Lower lobe of right lung (tissue), 2 donors: Measurements from ENCODE around the gene AFF3. TPM values are rescaled to one million over a fixed set of nuclear protein-coding genes. Genes with fewer than 3 reads are reported as not detected.

ENCODE experiments used
- ATAC-seq, 2 donors: fragments of 200-7000 bp; cut with Tn5 transposase; one replicate each; pipeline ENCODE4 v1.9.1; 2020 to 2022; ENCODE audit warnings: mild to moderate bottlenecking in 2 of 2, moderate library complexity in 2 of 2
- DNase-seq: peaks from one replicate; pipeline ENCODE4 v3.0.0-alpha.2; 2020
- H3K27ac ChIP-seq: fragments of 200-600 bp; one replicate; pipeline ENCODE4 v1.8.0; 2022
- H3K27me3 ChIP-seq: fragments of 200-600 bp; one replicate; pipeline ENCODE4 v1.8.0; 2022; ENCODE audit warnings: low read depth
- H3K36me3 ChIP-seq: fragments of 200-600 bp; one replicate; pipeline ENCODE4 v1.8.0; 2022; ENCODE audit warnings: mild to moderate bottlenecking
- H3K4me1 ChIP-seq: fragments of 200-600 bp; one replicate; pipeline ENCODE4 v1.8.0; 2022
- H3K4me3 ChIP-seq: fragments of 200-600 bp; one replicate; pipeline ENCODE4 v1.8.0; 2022; ENCODE audit warnings: mild to moderate bottlenecking
- H3K9me3 ChIP-seq: fragments of 200-600 bp; one replicate; pipeline ENCODE4 v1.8.0; 2022
- CTCF ChIP-seq: fragments of 200-600 bp; IDR thresholded peaks from one replicate; pipeline ENCODE4 v1.8.0; 2022; ENCODE audit warnings: antibody characterized with exemption, mild to moderate bottlenecking
- intact Hi-C: fragments of 100-400 bp; cut with DNase I; formaldehyde crosslinking; loops from one replicate; pipeline ENCODE4 v1.11.0; 2022
- total RNA-seq: library from RNA; stranded (reverse); fragmentation: NEBNext Ultra II Directional; extraction: Animal tissue kit (Norgen Biotek cat#: 25700); gene quantifications from one replicate; pipeline ENCODE4 v1.2.1, GENCODE V29; 2021
- donor health status: DM: no; HTN: yes; CAD: no; lungs with severe emphysema.

AFF3 gene
- total RNA-seq, 1 donor from 2014 or later, result 57.3 TPM

DNA sequence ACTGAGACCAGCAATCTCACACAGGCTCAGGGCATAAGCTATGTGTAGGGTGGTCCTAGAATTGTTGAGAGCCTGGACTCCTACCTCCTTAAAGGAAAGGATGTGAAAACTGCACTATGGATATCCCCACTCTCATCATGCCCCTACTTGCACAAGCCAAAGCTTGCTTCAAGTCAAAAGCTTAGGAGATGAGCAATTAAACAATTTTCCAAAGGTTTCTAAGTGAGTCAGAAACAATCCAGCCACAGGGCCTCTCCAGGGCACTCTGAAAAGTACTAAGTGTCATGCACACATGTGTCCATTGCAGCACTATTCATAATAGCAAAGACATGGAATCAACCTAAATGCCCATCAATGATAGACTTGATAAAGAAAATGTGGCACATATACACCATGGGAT, 215.4 kb downstream of the AFF3 start:
- no peak for TF ChIP-seq CTCF
- Histone ChIP-seq H3K36me3 (no peaks in the 10 kb centered on the region), H3K4me3 (no peak overlapping the region), H3K4me1 (no peaks in the 10 kb centered on the region), H3K9me3 (peaks cover 6% of the 10 kb centered on the region), H3K27ac (no peak overlapping the region), H3K27me3 (no peaks in the 10 kb centered on the region)
- intact Hi-C loops, result no loop called here
- no peak for ATAC-seq
- no peak for DNase-seq

DNA sequence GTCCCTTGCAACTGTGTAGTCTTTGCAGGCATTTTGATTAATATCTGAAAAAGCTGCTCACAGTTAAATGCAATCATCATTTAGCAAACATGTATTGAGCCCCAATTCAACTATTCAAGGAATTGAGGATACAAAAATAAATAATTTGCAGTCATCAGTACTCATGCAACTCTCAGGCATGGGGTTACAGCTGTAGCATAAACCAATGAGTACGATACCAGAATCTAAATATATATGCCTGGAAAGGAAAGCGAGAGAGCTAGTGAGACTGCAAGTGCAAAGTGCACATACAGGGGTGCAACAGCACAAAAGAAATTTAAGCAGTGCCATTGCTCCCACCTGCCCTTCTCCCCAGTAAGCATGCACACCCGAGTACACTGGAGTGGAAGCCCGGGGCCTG, 216.4 kb downstream of the AFF3 start:
- DNase-seq, result no peak
- Histone ChIP-seq H3K4me3 (no peak overlapping the region), H3K36me3 (no peaks in the 10 kb centered on the region), H3K27me3 (no peaks in the 10 kb centered on the region), H3K9me3 (peaks cover 9% of the 10 kb centered on the region), H3K4me1 (no peaks in the 10 kb centered on the region), H3K27ac (no peak overlapping the region)
- no peak for ATAC-seq
- TF ChIP-seq CTCF, result no peak
- intact Hi-C loops, result no loop called here

DNA sequence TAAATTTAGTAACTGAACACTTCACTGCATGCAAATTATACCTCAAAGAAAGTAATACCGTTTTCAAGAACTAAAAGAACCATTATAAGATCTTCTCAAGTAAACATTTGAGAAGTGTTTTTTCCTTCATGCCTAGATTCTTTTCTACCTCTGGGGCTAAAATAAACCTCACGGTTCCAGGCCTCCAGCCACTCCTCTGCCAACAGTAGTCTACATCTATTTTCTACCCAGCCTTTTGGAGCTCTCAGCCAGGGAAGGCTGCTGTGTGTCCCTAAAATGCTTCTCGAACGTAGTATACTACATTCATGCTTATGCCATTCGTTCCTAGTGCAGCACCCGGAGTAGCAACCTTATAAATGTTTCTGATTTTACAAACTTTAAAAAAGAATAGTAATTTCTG, 219.7 kb downstream of the AFF3 start:
- no peak overlapping the region for H3K4me3 ChIP-seq
- H3K27me3 ChIP-seq, result no peaks in the 10 kb centered on the region
- intact Hi-C loops, result no loop called here
- peaks cover 9% of the 10 kb centered on the region for H3K9me3 ChIP-seq
- no peaks in the 10 kb centered on the region for H3K36me3 ChIP-seq
- no peak overlapping the region for H3K27ac ChIP-seq
- no peak for TF ChIP-seq CTCF
- ATAC-seq (no peak), DNase-seq (no peak)
- H3K4me1 ChIP-seq, result no peaks in the 10 kb centered on the region

GRCh38 chr2:99921903-99922302, 220.5 kb downstream of the AFF3 start:
- Histone ChIP-seq H3K9me3 (peaks cover 9% of the 10 kb centered on the region), H3K36me3 (no peaks in the 10 kb centered on the region), H3K4me1 (no peaks in the 10 kb centered on the region), H3K4me3 (no peak overlapping the region), H3K27ac (no peak overlapping the region), H3K27me3 (no peaks in the 10 kb centered on the region)
- no peak for ATAC-seq
- DNase-seq, result no peak
- intact Hi-C loops, result no loop called here
- no peak for TF ChIP-seq CTCF

- H3K27ac ChIP-seq, result no peak overlapping the region
Measured at GRCh38 chr2:99918389-99918788, 224.0 kb downstream of the AFF3 start.

More at GRCh38 chr2:99918389-99918788, 224.0 kb downstream of the AFF3 start:
- DNase-seq (no peak), ATAC-seq (no peak)
- H3K27me3 ChIP-seq, result no peaks in the 10 kb centered on the region
- H3K4me1 ChIP-seq, result no peaks in the 10 kb centered on the region
- H3K9me3 ChIP-seq, result peaks cover 9% of the 10 kb centered on the region
- H3K36me3 ChIP-seq, result no peaks in the 10 kb centered on the region
- intact Hi-C loops, result no loop called here
- H3K4me3 ChIP-seq, result no peak overlapping the region
- no peak for TF ChIP-seq CTCF
